Middle frontal gyrus (tissue), 1 donor: ENCODE data around the gene NRF1.

Experiments used
- DNase-seq: peaks from one replicate; pipeline ENCODE4 v3.0.0-alpha.2; 2015; ENCODE audit warnings: low spot score; ENCODE audit errors: extremely low spot score

NRF1 gene

GRCh38 chr7:129799350-129799955 lies 187.9 kb downstream of the NRF1 start:
- DNase-seq = no peak

- no peak for DNase-seq
Observed at GRCh38 chr7:129800901-129801300, 189.4 kb downstream of the NRF1 start.

- no peak for DNase-seq
Observed at GRCh38 chr7:129801882-129802281, 190.4 kb downstream of the NRF1 start.

- DNase-seq = no peak
Observed at GRCh38 chr7:129803546-129804081, 192.1 kb downstream of the NRF1 start.

- DNase-seq = no peak
Observed at GRCh38 chr7:129804111-129804889, 192.8 kb downstream of the NRF1 start.

- no peak for DNase-seq
Observed at GRCh38 chr7:129804890-129805719, 193.6 kb downstream of the NRF1 start.
